ENCODE measurements around the gene PCSK1N. TPM values are rescaled to one million over a fixed set of nuclear protein-coding genes. Genes with fewer than 3 reads are reported as not detected.

The PCSK1N gene
- total RNA-seq, 2 donors from 2014 or later: 1.9 to 2.8 TPM

- no peak for DNase-seq
- H3K4me1 Mint-ChIP-seq (ENCODE audit: low read depth): peaks cover 7% of the 10 kb centered on the region
- H3K4me3 Mint-ChIP-seq: no peak overlapping the region
- no peak overlapping the region for H3K27ac Mint-ChIP-seq
- no peaks in the 10 kb centered on the region for H3K36me3 Mint-ChIP-seq (ENCODE audit: insufficient read depth in 2 of 2)
- no peaks in the 10 kb centered on the region for H3K9me3 Mint-ChIP-seq
- ATAC-seq (replicated peaks in 1 of 2): no peak
- H3K27me3 Mint-ChIP-seq (ENCODE audit: low read depth): peaks cover 30% of the 10 kb centered on the region
Measured at GRCh38 chrX:48792219-48792618, 43.2 kb downstream of the PCSK1N start.

- H3K4me1 Mint-ChIP-seq (ENCODE audit: low read depth): peaks cover 7% of the 10 kb centered on the region
- DNase-seq (no peak), ATAC-seq (replicated peaks in 1 of 2) (no peak)
- peaks cover 37% of the 10 kb centered on the region for H3K27me3 Mint-ChIP-seq (ENCODE audit: low read depth)
- H3K4me3 Mint-ChIP-seq: no peak overlapping the region
- H3K27ac Mint-ChIP-seq: no peak overlapping the region
- H3K36me3 Mint-ChIP-seq (ENCODE audit: insufficient read depth in 2 of 2): no peaks in the 10 kb centered on the region
- H3K9me3 Mint-ChIP-seq: no peaks in the 10 kb centered on the region
Measured at GRCh38 chrX:48791063-48791820, 44.2 kb downstream of the PCSK1N start.

- Mint-ChIP-seq H3K36me3 (ENCODE audit: insufficient read depth in 2 of 2) (no peaks in the 10 kb centered on the region), H3K27me3 (ENCODE audit: low read depth) (peaks cover 37% of the 10 kb centered on the region), H3K4me3 (no peak overlapping the region), H3K4me1 (ENCODE audit: low read depth) (peaks cover 7% of the 10 kb centered on the region), H3K27ac (no peak overlapping the region), H3K9me3 (no peaks in the 10 kb centered on the region)
- no peak for DNase-seq
- no peak for ATAC-seq (replicated peaks in 1 of 2)
Measured at GRCh38 chrX:48790477-48790876, 44.9 kb downstream of the PCSK1N start.

- H3K27ac Mint-ChIP-seq: peak overlapping the region; percentile 24
Measured at GRCh38 chrX:48789366-48790220, 45.8 kb downstream of the PCSK1N start.

GRCh38 chrX:48787505-48788443 lies 47.6 kb downstream of the PCSK1N start:
- Mint-ChIP-seq H3K27ac (no peak overlapping the region), H3K36me3 (ENCODE audit: insufficient read depth in 2 of 2) (no peaks in the 10 kb centered on the region), H3K4me1 (ENCODE audit: low read depth) (peaks cover 7% of the 10 kb centered on the region), H3K9me3 (no peaks in the 10 kb centered on the region), H3K4me3 (no peak overlapping the region), H3K27me3 (ENCODE audit: low read depth) (peaks cover 37% of the 10 kb centered on the region)
- DNase-seq (no peak), ATAC-seq (replicated peaks in 1 of 2) (no peak)

More at GRCh38 chrX:48789366-48790220, 45.8 kb downstream of the PCSK1N start:
- DNase-seq (no peak), ATAC-seq (replicated peaks in 1 of 2) (no peak)
- peaks cover 37% of the 10 kb centered on the region for H3K27me3 Mint-ChIP-seq (ENCODE audit: low read depth)
- H3K4me1 Mint-ChIP-seq (ENCODE audit: low read depth): peaks cover 7% of the 10 kb centered on the region
- no peaks in the 10 kb centered on the region for H3K36me3 Mint-ChIP-seq (ENCODE audit: insufficient read depth in 2 of 2)
- no peaks in the 10 kb centered on the region for H3K9me3 Mint-ChIP-seq
- H3K4me3 Mint-ChIP-seq: no peak overlapping the region

GRCh38 chrX:48786825-48787504 lies 48.4 kb downstream of the PCSK1N start:
- Mint-ChIP-seq H3K4me3 (no peak overlapping the region), H3K4me1 (ENCODE audit: low read depth) (peaks cover 7% of the 10 kb centered on the region), H3K27me3 (ENCODE audit: low read depth) (peaks cover 37% of the 10 kb centered on the region), H3K27ac (no peak overlapping the region), H3K36me3 (ENCODE audit: insufficient read depth in 2 of 2) (no peaks in the 10 kb centered on the region), H3K9me3 (no peaks in the 10 kb centered on the region)
- ATAC-seq (replicated peaks in 1 of 2): no peak
- no peak for DNase-seq

- H3K36me3 Mint-ChIP-seq (ENCODE audit: insufficient read depth in 2 of 2): no peaks in the 10 kb centered on the region
- no peak for DNase-seq
- no peaks in the 10 kb centered on the region for H3K9me3 Mint-ChIP-seq
- peaks cover 7% of the 10 kb centered on the region for H3K4me1 Mint-ChIP-seq (ENCODE audit: low read depth)
- H3K4me3 Mint-ChIP-seq: no peak within 1 kb of the TSS
- no peak for ATAC-seq (replicated peaks in 1 of 2)
- H3K27ac Mint-ChIP-seq: no peak within 1 kb of the TSS
- peaks cover 37% of the 10 kb centered on the region for H3K27me3 Mint-ChIP-seq (ENCODE audit: low read depth)
Measured at GRCh38 chrX:48786341-48786800, 49.0 kb downstream of the PCSK1N start, which contains the start of gene GATA1. TSS of gene GATA1 (plus strand) at chrX:48786590. CDS start at chrX:48791110, 4,520 bp downstream.

GRCh38 chrX:48785540-48786214 lies 49.7 kb downstream of the PCSK1N start:
- peaks cover 7% of the 10 kb centered on the region for H3K4me1 Mint-ChIP-seq (ENCODE audit: low read depth)
- H3K9me3 Mint-ChIP-seq: no peaks in the 10 kb centered on the region
- no peaks in the 10 kb centered on the region for H3K36me3 Mint-ChIP-seq (ENCODE audit: insufficient read depth in 2 of 2)
- no peak for ATAC-seq (replicated peaks in 1 of 2)
- H3K27me3 Mint-ChIP-seq (ENCODE audit: low read depth): peaks cover 37% of the 10 kb centered on the region
- H3K4me3 Mint-ChIP-seq: no peak overlapping the region
- H3K27ac Mint-ChIP-seq: no peak overlapping the region
- DNase-seq: no peak

- Mint-ChIP-seq H3K36me3 (ENCODE audit: insufficient read depth in 2 of 2) (no peaks in the 10 kb centered on the region), H3K27ac (no peak overlapping the region), H3K9me3 (no peaks in the 10 kb centered on the region), H3K4me1 (ENCODE audit: low read depth) (peaks cover 7% of the 10 kb centered on the region), H3K4me3 (no peak overlapping the region), H3K27me3 (ENCODE audit: low read depth) (peaks cover 36% of the 10 kb centered on the region)
- no peak for DNase-seq
- ATAC-seq (replicated peaks in 1 of 2): no peak
Measured at GRCh38 chrX:48785186-48785539, 50.2 kb downstream of the PCSK1N start.

GRCh38 chrX:48784726-48785125 lies 50.7 kb downstream of the PCSK1N start:
- H3K27ac Mint-ChIP-seq: no peak overlapping the region
- no peaks in the 10 kb centered on the region for H3K9me3 Mint-ChIP-seq
- no peak overlapping the region for H3K4me3 Mint-ChIP-seq
- DNase-seq (no peak), ATAC-seq (replicated peaks in 1 of 2) (no peak)
- H3K4me1 Mint-ChIP-seq (ENCODE audit: low read depth): peaks cover 5% of the 10 kb centered on the region
- no peaks in the 10 kb centered on the region for H3K36me3 Mint-ChIP-seq (ENCODE audit: insufficient read depth in 2 of 2)
- peaks cover 31% of the 10 kb centered on the region for H3K27me3 Mint-ChIP-seq (ENCODE audit: low read depth)

- H3K4me3 Mint-ChIP-seq: no peak overlapping the region
- ATAC-seq (replicated peaks in 1 of 2) (no peak), DNase-seq (no peak)
- no peak overlapping the region for H3K27ac Mint-ChIP-seq
- H3K4me1 Mint-ChIP-seq (ENCODE audit: low read depth): no peaks in the 10 kb centered on the region
- no peaks in the 10 kb centered on the region for H3K9me3 Mint-ChIP-seq
- H3K36me3 Mint-ChIP-seq (ENCODE audit: insufficient read depth in 2 of 2): no peaks in the 10 kb centered on the region
- H3K27me3 Mint-ChIP-seq (ENCODE audit: low read depth): peaks cover 13% of the 10 kb centered on the region
Measured at GRCh38 chrX:48782795-48783194, 52.6 kb downstream of the PCSK1N start.

- DNase-seq (no peak), ATAC-seq (replicated peaks in 1 of 2) (no peak)
- H3K36me3 Mint-ChIP-seq (ENCODE audit: insufficient read depth in 2 of 2): no peaks in the 10 kb centered on the region
- no peaks in the 10 kb centered on the region for H3K9me3 Mint-ChIP-seq
- H3K27me3 Mint-ChIP-seq (ENCODE audit: low read depth): peaks cover 12% of the 10 kb centered on the region
- no peak overlapping the region for H3K27ac Mint-ChIP-seq
- no peak overlapping the region for H3K4me3 Mint-ChIP-seq
- H3K4me1 Mint-ChIP-seq (ENCODE audit: low read depth): no peaks in the 10 kb centered on the region
Measured at GRCh38 chrX:48782216-48782615, 53.2 kb downstream of the PCSK1N start.

Measured in activated T-cell treated with anti-CD3 and anti-CD28 coated beads, Interleukin-2, amount 50 U/mL, for 72 hours (primary cell).